Renal pelvis (tissue), 4 donors: ENCODE measurements around the gene SLC22A17. TPM values are rescaled to one million over a fixed set of nuclear protein-coding genes. Genes with fewer than 3 reads are reported as not detected.

ENCODE experiments used
- DNase-seq: peaks from one replicate; pipeline ENCODE4 v3.0.0-alpha.2; 2013
- polyA plus RNA-seq, 3 donors: library from polyadenylated mRNA; unstranded; fragments of 120-200 nt; gene quantifications; one replicate each; pipeline ENCODE4 v1.2.1, GENCODE V29; 2013; ENCODE audit not compliant: insufficient read length in 3 of 3

SLC22A17 gene
- polyA plus RNA-seq, 3 donors: 62.9 to 78.3 (median 69.0) TPM

GRCh38 chr14:23384364-23385080 lies 31.8 kb upstream of the SLC22A17 start:
- no peak for DNase-seq

GRCh38 chr14:23382731-23383440 lies 30.2 kb upstream of the SLC22A17 start:
- no peak for DNase-seq

GRCh38 chr14:23382276-23382675 lies 29.6 kb upstream of the SLC22A17 start:
- no peak for DNase-seq

GRCh38 chr14:23381871-23382270 lies 29.2 kb upstream of the SLC22A17 start:
- DNase-seq: no peak

- no peak for DNase-seq
These were observed 28.3 kb upstream of the SLC22A17 start for GRCh38 chr14:23380976-23381375.

- no peak for DNase-seq
These were observed 27.7 kb upstream of the SLC22A17 start for GRCh38 chr14:23380197-23380914.

- DNase-seq: no peak
These were observed 26.9 kb upstream of the SLC22A17 start for GRCh38 chr14:23379366-23380196.

- DNase-seq: no peak
These were observed 26.0 kb upstream of the SLC22A17 start for GRCh38 chr14:23378612-23379220.

GRCh38 chr14:23377573-23378563 lies 25.2 kb upstream of the SLC22A17 start:
- DNase-seq: no peak

GRCh38 chr14:23377198-23377550 lies 24.5 kb upstream of the SLC22A17 start:
- no peak for DNase-seq

- DNase-seq: peak; percentile 22
These were observed 24.0 kb upstream of the SLC22A17 start, which contains the start of gene CMTM5 for GRCh38 chr14:23376482-23377197. TSS of gene CMTM5 (plus strand) at chr14:23377046. CDS start at chr14:23377252, 206 bp downstream.

- DNase-seq: no peak
These were observed 23.0 kb upstream of the SLC22A17 start for GRCh38 chr14:23375527-23376251.

GRCh38 chr14:23373041-23373440 lies 20.4 kb upstream of the SLC22A17 start:
- no peak for DNase-seq

GRCh38 chr14:23372509-23372908 lies 19.8 kb upstream of the SLC22A17 start, which contains the start of gene IL25:
TSS of gene IL25 (plus strand) at chr14:23372809.
- no peak for DNase-seq

- DNase-seq: no peak
These were observed 19.2 kb upstream of the SLC22A17 start for GRCh38 chr14:23371865-23372264.

- DNase-seq: no peak
These were observed 17.5 kb upstream of the SLC22A17 start for GRCh38 chr14:23370221-23370620.

GRCh38 chr14:23366426-23366921 lies 13.8 kb upstream of the SLC22A17 start:
- no peak for DNase-seq

- peak; percentile 95 for DNase-seq
These were observed 13.2 kb upstream of the SLC22A17 start for GRCh38 chr14:23365732-23366425.
